ENCODE results near the gene FAM217B.
A peak's percentile ranks its signal among the peaks of the same experiment; 100 is the strongest.

Gene FAM217B

DNA sequence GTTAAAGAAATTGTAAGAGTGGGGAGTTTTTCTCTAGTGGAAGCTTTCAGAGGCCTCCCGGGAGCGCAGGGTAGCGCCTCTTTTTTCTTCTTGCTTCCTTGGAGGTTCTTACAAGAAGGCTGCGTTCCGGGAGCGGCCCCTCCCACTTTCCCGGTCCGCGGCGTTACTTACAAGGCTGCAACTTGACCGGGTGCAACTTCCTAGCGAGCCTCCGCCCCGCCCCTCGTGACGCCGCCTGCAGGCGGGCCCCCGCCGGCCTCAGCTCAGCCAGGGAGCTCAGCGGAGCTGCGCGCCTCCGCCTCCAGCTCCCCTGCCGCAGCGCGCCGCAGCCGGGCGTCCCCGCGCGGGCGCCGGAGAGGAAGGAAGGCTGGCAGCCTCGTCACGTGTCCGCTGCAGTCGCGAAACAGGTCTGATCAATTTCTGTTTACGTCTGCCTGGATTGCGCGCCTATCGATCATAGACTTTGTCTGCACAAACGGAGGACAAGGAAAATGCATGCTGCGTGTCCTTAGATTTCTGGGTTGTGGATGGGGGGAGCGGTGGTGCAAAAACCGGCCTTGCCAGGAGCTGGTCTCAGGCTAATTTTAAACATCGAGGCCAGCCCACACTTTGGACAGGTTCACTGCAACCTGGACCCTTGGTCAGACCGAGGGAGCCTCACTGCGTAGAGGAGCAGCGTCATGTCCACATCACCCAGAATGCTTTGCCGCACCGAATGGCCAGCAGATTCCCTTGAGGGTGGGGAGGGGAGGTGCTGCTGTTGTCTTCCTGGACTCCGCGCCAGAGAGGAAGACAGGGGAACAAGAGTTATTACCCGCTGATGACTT, at the start of gene FAM217B, which contains the start of gene PPP1R3D:
Gene FAM217B, plus strand, starts transcription at position 261 of the 827 bp plus-strand sequence. CDS start 3,555 bp downstream, outside the sequence.
Gene PPP1R3D, minus strand, starts transcription at position 177 of the 827 bp plus-strand sequence. CDS start 374 bp downstream, outside the sequence.
- DNase-seq, result peak; percentile 95

- no peak for DNase-seq
These were observed 48.6 kb upstream of the FAM217B start for GRCh38 chr20:59891581-59891980.

DNA sequence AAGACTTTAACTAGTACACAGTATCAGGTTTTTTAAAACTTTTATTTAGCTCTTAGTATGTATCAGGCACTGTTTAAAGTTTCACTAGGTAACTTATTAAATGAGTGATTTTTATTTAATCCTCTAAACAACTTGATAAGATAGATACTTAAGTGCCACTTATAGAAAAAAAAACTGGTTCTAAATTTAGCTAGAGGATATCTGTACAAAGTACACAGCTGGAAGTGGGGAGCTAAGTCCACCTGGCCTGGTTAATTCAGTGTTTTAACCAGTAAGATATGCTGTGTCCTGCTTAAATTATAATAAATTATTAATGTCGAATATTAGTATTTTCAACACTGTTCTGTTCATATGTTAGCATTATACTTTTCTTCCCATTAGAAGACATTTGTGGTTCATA, 44.3 kb upstream of the FAM217B start:
- DNase-seq, result no peak

- DNase-seq, result no peak
These were observed 37.7 kb upstream of the FAM217B start for GRCh38 chr20:59902470-59902869.

- DNase-seq, result no peak
These were observed 36.6 kb upstream of the FAM217B start for GRCh38 chr20:59903621-59904020.

DNA sequence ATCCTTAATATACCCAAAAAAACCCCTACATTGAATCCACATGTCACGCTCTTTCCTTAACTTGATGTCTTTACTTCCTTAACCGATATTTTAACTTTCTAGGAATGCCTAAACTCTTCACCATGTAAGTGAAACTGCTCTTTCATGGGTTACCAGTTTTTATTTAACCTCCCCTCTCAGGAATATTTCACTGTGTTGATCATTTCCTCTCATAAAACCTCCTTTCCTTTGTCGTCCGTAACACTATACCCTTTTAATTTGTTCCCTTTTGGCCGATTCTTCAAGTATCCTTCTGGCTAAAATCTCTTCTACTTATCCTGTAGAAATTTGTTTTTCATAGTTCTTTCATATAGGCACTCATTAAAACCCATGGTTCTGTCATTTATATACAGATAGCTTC, 31.3 kb upstream of the FAM217B start:
- no peak for DNase-seq

GRCh38 chr20:59911041-59911440, 29.1 kb upstream of the FAM217B start:
- DNase-seq, result no peak

GRCh38 chr20:59912609-59913008, 27.6 kb upstream of the FAM217B start:
- no peak for DNase-seq

DNA sequence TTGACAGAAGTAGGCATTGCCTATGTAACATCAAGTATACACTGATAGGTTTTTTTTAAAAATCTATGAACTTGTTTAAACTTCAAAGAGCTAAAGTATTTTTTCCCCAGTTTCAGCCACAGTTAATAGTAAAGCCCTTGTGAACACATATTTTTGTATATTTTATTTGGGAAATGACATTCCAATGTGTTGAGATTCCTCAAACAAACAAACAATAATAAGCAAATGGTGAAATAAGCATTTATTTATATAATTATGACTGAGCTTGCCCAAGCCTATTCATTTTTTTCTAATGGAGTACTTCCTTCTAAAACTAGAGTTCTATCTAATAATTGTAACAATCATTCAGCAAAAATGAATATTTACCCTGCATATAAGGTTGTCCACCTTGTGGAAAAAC, 19.2 kb upstream of the FAM217B start:
- DNase-seq, result no peak

- DNase-seq, result no peak
These were observed 16.7 kb upstream of the FAM217B start for GRCh38 chr20:59923514-59923913.

- no peak for DNase-seq
These were observed 14.8 kb upstream of the FAM217B start for GRCh38 chr20:59925359-59925758.

- DNase-seq, result peak; percentile 41
These were observed 14.3 kb upstream of the FAM217B start for GRCh38 chr20:59925899-59926298.

- DNase-seq, result no peak
These were observed 8.5 kb upstream of the FAM217B start for GRCh38 chr20:59931511-59932312.

DNA sequence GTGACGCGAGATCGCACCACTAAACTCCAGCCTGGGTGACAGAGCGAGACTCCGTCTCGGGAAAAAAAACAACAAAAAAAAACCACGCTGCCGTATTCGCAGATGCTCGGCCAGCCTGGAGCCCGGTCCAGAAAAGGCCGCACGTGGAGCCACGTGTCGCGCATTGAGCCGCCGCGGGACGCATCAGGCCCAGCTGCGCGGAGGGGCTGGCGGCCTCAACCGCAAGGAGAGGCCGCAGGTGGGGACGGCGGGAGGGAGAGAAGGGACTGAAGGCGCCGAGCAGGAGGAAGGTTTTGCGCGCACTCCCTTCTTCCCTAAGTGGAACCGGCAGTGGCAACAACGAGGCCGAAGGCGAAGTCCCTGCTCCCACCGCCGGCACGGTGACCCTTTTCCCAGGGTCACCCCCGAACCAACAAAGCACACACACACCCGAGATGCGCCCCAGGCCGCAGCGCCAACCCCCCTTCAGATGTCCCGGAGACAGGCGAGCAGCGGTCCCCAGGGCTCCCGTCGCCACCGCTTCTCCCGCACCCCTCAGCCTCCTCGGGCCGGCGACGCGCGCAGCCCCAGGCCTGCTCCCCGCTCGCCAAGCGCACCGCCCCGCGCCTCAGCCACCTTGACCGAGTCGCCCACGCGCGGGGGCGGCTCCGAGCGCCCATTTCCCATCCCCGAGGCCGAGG, 7.4 kb upstream of the FAM217B start:
- no peak for DNase-seq

DNA sequence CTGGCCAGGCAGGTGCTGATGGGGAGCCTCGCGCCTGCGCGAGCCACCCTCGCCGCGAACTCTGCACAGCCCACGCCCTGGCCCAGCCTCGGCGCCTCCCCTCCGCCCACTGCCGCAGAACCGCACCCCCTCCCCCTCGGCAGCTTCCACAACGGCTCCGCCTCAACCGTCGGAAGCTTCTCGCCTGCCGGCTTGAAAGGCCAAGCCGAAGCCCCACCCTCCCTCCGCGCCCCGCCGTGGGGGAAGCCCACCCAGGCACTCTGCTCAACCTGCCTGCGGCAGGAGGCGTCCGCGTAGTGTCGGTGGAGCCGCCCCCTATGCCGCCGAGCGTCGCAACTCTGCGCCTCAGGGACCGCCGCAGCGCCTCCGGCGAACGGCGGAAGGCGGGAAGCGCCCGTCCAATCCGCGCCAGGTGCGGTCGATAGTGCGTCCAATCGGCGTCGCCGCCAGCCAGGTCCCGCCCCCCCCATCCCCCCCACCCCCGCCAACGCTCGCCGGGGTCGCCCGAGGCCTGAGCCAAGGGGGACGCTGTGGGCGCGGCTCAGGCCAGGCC, 6.8 kb upstream of the FAM217B start, which contains the start of gene SYCP2:
Gene SYCP2, minus strand, starts transcription at position 342 of the 553 bp plus-strand sequence. CDS start 11,224 bp downstream, outside the sequence.
- DNase-seq, result peak; percentile 53

GRCh38 chr20:59933849-59934585, 6.2 kb upstream of the FAM217B start:
- peak; percentile 69 for DNase-seq

- no peak for DNase-seq
These were observed 4.6 kb upstream of the FAM217B start for GRCh38 chr20:59935457-59936185.

- DNase-seq, result no peak
These were observed 3.8 kb upstream of the FAM217B start for GRCh38 chr20:59936409-59936808.

GRCh38 chr20:59937150-59937549, 3.0 kb upstream of the FAM217B start:
- DNase-seq, result no peak

- peak; percentile 68 for DNase-seq
These were observed 2.0 kb upstream of the FAM217B start for GRCh38 chr20:59938221-59938620.

GRCh38 chr20:59938696-59939051, 1.5 kb upstream of the FAM217B start:
- DNase-seq, result peak; percentile 14
